Sigmoid colon (tissue), 4 donors: ENCODE results near the gene MFSD6.

ENCODE experiments used
- EP300 ChIP-seq, 4 donors: sonication (generic); formaldehyde crosslinking; IDR thresholded peaks; one replicate each; pipeline ENCODE4 v1.6.1; 2017; ENCODE audit warnings: antibody characterized with exemption in 4 of 4
- TF ChIP-seq, protein P1 (sequence below), 4 experiments: fragments of 450-650 bp in 3 of 4; fragments of 200-600 bp in 1 of 4; IDR thresholded peaks; one replicate each; pipeline ENCODE4 v1.5.1; 2016 to 2019; ENCODE audit warnings: antibody characterized with exemption in 4 of 4, mild to moderate bottlenecking in 3 of 4, moderate library complexity in 2 of 4

GRCh38 chr2:190506666-190507065 is 98.5 kb downstream of the MFSD6 start:
- no peak for TF ChIP-seq EP300 (IDR thresholded peaks at IDR 0.05)
- TF ChIP-seq, protein P1, sequence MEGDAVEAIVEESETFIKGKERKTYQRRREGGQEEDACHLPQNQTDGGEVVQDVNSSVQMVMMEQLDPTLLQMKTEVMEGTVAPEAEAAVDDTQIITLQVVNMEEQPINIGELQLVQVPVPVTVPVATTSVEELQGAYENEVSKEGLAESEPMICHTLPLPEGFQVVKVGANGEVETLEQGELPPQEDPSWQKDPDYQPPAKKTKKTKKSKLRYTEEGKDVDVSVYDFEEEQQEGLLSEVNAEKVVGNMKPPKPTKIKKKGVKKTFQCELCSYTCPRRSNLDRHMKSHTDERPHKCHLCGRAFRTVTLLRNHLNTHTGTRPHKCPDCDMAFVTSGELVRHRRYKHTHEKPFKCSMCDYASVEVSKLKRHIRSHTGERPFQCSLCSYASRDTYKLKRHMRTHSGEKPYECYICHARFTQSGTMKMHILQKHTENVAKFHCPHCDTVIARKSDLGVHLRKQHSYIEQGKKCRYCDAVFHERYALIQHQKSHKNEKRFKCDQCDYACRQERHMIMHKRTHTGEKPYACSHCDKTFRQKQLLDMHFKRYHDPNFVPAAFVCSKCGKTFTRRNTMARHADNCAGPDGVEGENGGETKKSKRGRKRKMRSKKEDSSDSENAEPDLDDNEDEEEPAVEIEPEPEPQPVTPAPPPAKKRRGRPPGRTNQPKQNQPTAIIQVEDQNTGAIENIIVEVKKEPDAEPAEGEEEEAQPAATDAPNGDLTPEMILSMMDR (IDR thresholded peaks at IDR 0.05): no peak
